MM.1S (cell line): ENCODE measurements around the gene ERO1B.

Experiments
- DNase-seq: peaks from one replicate; pipeline ENCODE4 v3.0.0-alpha.2; 2015
- H2AFZ ChIP-seq: fragments of 300-600 bp; sonication (generic); 2 replicates; pipeline ENCODE4 v1.6.0; 2016; ENCODE audit warnings: antibody characterized with exemption, low read length
- H3F3A ChIP-seq: fragments of 300-600 bp; sonication (generic); 2 replicates; pipeline ENCODE4 v1.6.1; 2016; ENCODE audit warnings: mild to moderate bottlenecking, antibody characterized with exemption, low read length, moderate library complexity, mixed read lengths; ENCODE audit not compliant: insufficient read depth
- H3K27ac ChIP-seq: fragments of 300-600 bp; sonication (generic); 2 replicates; pipeline ENCODE4 v1.5.1; 2016; ENCODE audit warnings: mild to moderate bottlenecking, low read length
- H3K27me3 ChIP-seq: fragments of 300-600 bp; sonication (generic); replicated peaks from 2 replicates; pipeline ENCODE4 v1.6.0; 2016; ENCODE audit warnings: low read length; ENCODE audit not compliant: insufficient read depth
- H3K36me3 ChIP-seq: fragments of 300-600 bp; sonication (generic); replicated peaks from 2 replicates; pipeline ENCODE4 v1.6.1; 2016; ENCODE audit warnings: mild to moderate bottlenecking, low read length, mixed read lengths; ENCODE audit not compliant: insufficient read depth
- H3K4me1 ChIP-seq: fragments of 300-600 bp; sonication (generic); 2 replicates; pipeline ENCODE4 v1.6.1; 2016; ENCODE audit warnings: low read length, mixed read lengths
- H3K4me2 ChIP-seq: fragments of 300-600 bp; sonication (generic); 2 replicates; pipeline ENCODE4 v1.6.0; 2016; ENCODE audit warnings: low read depth, low read length
- H3K4me3 ChIP-seq: fragments of 300-600 bp; sonication (generic); 2 replicates; pipeline ENCODE4 v1.5.1; 2016; ENCODE audit warnings: low read length, mixed read lengths
- H3K79me2 ChIP-seq: fragments of 300-600 bp; sonication (generic); 2 replicates; pipeline ENCODE4 v1.6.1; 2016; ENCODE audit warnings: mixed run types, low read length, mixed read lengths
- H3K9ac ChIP-seq: fragments of 300-600 bp; sonication (generic); 2 replicates; pipeline ENCODE4 v1.6.1; 2016; ENCODE audit warnings: low read length, mixed read lengths
- H3K9me2 ChIP-seq: fragments of 300-600 bp; sonication (generic); replicated peaks from 2 replicates; pipeline ENCODE4 v1.6.1; 2016; ENCODE audit warnings: mild to moderate bottlenecking, low read length, mixed read lengths; ENCODE audit not compliant: insufficient read depth
- H3K9me3 ChIP-seq: fragments of 300-600 bp; sonication (generic); replicated peaks from 2 replicates; pipeline ENCODE4 v1.6.1; 2016; ENCODE audit warnings: mild to moderate bottlenecking, low read length, mixed read lengths; ENCODE audit not compliant: insufficient read depth
- H4K20me1 ChIP-seq: fragments of 300-600 bp; sonication (generic); 2 replicates; pipeline ENCODE4 v1.6.1; 2016; ENCODE audit warnings: mild to moderate bottlenecking, low read length, moderate library complexity, mixed read lengths; ENCODE audit not compliant: insufficient read depth
- CTCF ChIP-seq: fragments of 300-600 bp; sonication (generic); IDR thresholded peaks from 2 replicates; pipeline ENCODE4 v1.5.1; 2016; ENCODE audit warnings: antibody characterized with exemption, low read length, mixed read lengths
- EZH2 ChIP-seq: fragments of 300-600 bp; sonication (generic); optimal IDR thresholded peaks from 2 replicates; pipeline ENCODE3; 2017; ENCODE audit warnings: low read depth, mild to moderate bottlenecking, antibody characterized with exemption, low read length, mixed read lengths
- EZH2phosphoT487 ChIP-seq: fragments of 300-600 bp; sonication (generic); IDR thresholded peaks from 2 replicates; pipeline ENCODE4 v1.6.1; 2018; ENCODE audit warnings: antibody characterized with exemption, low read length

ERO1B gene

GRCh38 chr1:236325567-236325966, 43.8 kb upstream of the ERO1B start:
- Histone ChIP-seq H3K27ac (no peak overlapping the region), H3K4me3 (no peak overlapping the region), H3K9ac (no peak overlapping the region), H3K79me2 (no peaks in the 10 kb centered on the region), H3K9me2 (no peaks in the 10 kb centered on the region), H2AFZ (no peak overlapping the region), H3K4me1 (no peaks in the 10 kb centered on the region), H4K20me1 (no peaks in the 10 kb centered on the region), H3K27me3 (no peaks in the 10 kb centered on the region), H3K4me2 (no peak overlapping the region), H3K36me3 (no peaks in the 10 kb centered on the region), H3K9me3 (no peaks in the 10 kb centered on the region), H3F3A (no peaks in the 10 kb centered on the region)
- no peak for TF ChIP-seq EZH2
- no peak for TF ChIP-seq EZH2phosphoT487
- TF ChIP-seq CTCF: no peak
- no peak for DNase-seq

GRCh38 chr1:236323819-236324411, 42.2 kb upstream of the ERO1B start:
- Histone ChIP-seq H4K20me1 (no peaks in the 10 kb centered on the region), H3K9me3 (no peaks in the 10 kb centered on the region), H3K27ac (no peak overlapping the region), H3K79me2 (no peaks in the 10 kb centered on the region), H3K9ac (no peak overlapping the region), H3K4me3 (no peak overlapping the region), H3K4me1 (no peaks in the 10 kb centered on the region), H2AFZ (no peak overlapping the region), H3K27me3 (no peaks in the 10 kb centered on the region), H3K4me2 (no peak overlapping the region), H3F3A (no peaks in the 10 kb centered on the region), H3K36me3 (no peaks in the 10 kb centered on the region), H3K9me2 (no peaks in the 10 kb centered on the region)
- DNase-seq: no peak
- TF ChIP-seq EZH2: no peak
- TF ChIP-seq EZH2phosphoT487: no peak
- no peak for TF ChIP-seq CTCF

GRCh38 chr1:236322566-236323409, 41.0 kb upstream of the ERO1B start:
- DNase-seq: no peak
- no peak overlapping the region for H3K27ac ChIP-seq
- H3K9me2 ChIP-seq: no peaks in the 10 kb centered on the region
- no peak overlapping the region for H2AFZ ChIP-seq
- TF ChIP-seq EZH2phosphoT487: no peak
- no peak for TF ChIP-seq CTCF
- no peak for TF ChIP-seq EZH2
- H3K9me3 ChIP-seq: no peaks in the 10 kb centered on the region
- H3F3A ChIP-seq: no peaks in the 10 kb centered on the region
- no peaks in the 10 kb centered on the region for H3K79me2 ChIP-seq
- no peaks in the 10 kb centered on the region for H3K27me3 ChIP-seq
- no peaks in the 10 kb centered on the region for H3K4me1 ChIP-seq
- H3K4me3 ChIP-seq: no peak overlapping the region
- H3K9ac ChIP-seq: no peak overlapping the region
- no peak overlapping the region for H3K4me2 ChIP-seq
- H3K36me3 ChIP-seq: no peaks in the 10 kb centered on the region
- H4K20me1 ChIP-seq: no peaks in the 10 kb centered on the region
